ENCODE results near the gene MB. TPM values are rescaled to one million over a fixed set of nuclear protein-coding genes. Genes with fewer than 3 reads are reported as not detected.
A peak's percentile ranks its signal among the peaks of the same experiment; 100 is the strongest.

MB gene
- total RNA-seq, 3 donors from 2014 or later: 2.1 to 17.2 (median 13.4) TPM

DNA sequence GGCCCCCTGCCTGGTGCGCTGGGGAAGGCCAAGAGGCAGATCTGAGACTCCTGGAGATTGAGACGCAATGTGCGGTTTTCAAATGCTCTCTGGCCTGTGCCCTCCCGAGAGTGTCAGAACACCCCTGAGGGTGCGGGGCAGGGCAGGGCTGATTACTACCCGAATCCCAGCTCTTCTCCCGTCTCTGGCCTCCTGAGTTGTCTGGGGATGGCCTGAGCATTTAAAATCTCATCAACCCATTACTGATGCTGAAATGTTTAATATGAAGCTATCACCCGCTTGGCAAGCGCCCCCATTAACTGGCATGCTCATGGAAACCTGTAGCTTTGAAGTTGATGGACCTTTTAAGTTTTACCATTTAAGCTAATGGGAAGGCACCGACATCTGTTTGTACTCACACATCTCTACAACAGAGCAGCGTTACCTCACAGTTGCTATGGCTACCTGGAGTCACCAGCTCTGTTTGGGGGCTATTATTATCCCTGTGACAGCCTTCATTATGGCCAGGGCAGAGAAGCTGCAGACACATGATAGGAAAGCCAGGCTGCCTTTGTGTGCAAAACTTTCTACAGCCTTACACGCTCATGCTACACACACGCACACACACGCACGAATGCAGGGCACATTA, 3.6 kb upstream of the MB start:
- DNase-seq (no peak), ATAC-seq (no peak)
- Histone ChIP-seq H3K36me3 (ENCODE audit: low read depth) (no peaks in the 10 kb centered on the region), H3K4me3 (no peak overlapping the region), H3K9me3 (no peaks in the 10 kb centered on the region), H3K4me1 (ENCODE audit: low read depth) (no peaks in the 10 kb centered on the region)
- intact Hi-C loops (cut with DNase I, micrococcal nuclease): loop anchor here in 1 of 2 donors (10.0 kb wide), 3 partner anchors 266 to 504 kb away; no protein-coding TSS in a partner anchor
- TF ChIP-seq, protein P1, sequence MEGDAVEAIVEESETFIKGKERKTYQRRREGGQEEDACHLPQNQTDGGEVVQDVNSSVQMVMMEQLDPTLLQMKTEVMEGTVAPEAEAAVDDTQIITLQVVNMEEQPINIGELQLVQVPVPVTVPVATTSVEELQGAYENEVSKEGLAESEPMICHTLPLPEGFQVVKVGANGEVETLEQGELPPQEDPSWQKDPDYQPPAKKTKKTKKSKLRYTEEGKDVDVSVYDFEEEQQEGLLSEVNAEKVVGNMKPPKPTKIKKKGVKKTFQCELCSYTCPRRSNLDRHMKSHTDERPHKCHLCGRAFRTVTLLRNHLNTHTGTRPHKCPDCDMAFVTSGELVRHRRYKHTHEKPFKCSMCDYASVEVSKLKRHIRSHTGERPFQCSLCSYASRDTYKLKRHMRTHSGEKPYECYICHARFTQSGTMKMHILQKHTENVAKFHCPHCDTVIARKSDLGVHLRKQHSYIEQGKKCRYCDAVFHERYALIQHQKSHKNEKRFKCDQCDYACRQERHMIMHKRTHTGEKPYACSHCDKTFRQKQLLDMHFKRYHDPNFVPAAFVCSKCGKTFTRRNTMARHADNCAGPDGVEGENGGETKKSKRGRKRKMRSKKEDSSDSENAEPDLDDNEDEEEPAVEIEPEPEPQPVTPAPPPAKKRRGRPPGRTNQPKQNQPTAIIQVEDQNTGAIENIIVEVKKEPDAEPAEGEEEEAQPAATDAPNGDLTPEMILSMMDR (IDR thresholded peaks at IDR 0.05): no peak

DNA sequence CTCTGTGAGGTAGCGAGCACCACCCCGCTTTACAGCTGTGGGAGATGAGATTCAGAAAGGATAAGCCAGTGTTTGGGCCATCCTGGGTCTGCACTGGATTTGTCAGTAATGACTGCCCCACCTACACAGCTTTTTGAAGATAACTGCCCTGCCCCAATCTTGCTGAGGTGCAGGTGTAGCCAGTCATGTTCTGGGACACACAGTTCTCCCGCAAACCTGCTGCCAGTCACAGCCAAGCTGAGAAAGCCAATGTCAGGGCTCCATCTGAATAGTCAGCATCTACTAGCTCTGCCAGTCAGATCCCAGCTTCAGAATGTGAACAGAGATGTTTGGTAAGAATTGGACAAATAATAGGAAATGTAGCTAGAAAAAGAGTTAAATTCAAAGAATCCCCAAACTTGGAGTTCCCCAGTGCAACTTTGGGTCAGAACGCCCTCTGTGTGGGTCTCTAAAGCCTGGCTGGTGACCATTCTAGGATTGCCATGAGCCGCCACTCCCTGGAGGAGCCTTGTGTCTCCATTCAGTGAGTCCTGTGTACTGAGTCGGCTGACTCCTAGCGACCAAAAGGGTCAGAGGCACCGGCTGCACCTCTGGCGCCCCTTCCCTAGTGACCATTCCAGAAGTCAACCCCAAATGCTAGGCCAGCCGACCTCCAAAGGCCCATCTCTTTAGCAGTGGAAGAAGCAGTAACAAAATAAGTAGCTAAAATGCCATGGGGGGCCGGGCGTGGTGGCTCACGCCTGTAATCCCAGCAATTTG, 2.4 kb upstream of the MB start:
- no peak overlapping the region for H3K4me3 ChIP-seq
- H3K36me3 ChIP-seq (ENCODE audit: low read depth): no peaks in the 10 kb centered on the region
- ATAC-seq: no peak
- DNase-seq: peak in 1 of 3 donors; percentile 45
- TF ChIP-seq, protein P1 (IDR thresholded peaks at IDR 0.05): no peak
- H3K9me3 ChIP-seq: no peaks in the 10 kb centered on the region
- no peaks in the 10 kb centered on the region for H3K4me1 ChIP-seq (ENCODE audit: low read depth)
- intact Hi-C loops (cut with DNase I, micrococcal nuclease): loop anchor here in 1 of 2 donors (10.0 kb wide), 3 partner anchors 265 to 505 kb away; no protein-coding TSS in a partner anchor

DNA sequence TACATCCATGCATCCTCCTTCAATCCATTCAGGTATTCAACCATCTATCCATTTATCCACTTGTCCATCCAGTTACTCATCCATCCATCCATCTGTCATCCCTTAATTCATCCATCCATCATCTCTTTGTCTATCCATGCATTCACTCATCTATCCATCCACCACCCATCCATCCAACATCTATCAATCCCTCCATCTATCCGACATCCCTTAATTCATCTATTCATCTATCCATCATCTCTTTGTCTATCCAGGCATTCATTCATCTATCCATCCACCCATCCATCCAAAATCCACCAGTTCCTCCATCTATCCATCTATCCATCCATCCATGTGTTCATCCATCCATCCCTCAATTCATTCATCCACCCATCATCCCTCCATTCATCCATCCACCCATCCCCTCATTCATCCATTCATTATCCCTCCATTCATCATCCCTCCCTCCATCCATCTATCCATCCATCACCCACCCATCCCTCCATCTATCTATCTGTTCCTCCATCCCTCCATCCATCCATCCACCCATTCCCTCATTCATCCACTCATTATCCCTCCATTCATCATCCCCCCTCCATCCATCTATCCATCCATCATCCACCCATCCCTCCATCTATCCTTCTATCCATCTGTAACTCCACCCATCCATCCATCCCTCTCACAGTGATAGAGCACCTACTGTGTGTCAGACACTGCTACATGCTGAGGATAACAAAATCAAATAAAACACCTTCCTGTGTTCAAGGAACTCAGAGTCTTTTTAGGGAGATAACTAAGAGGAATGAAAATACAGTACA, 1.5 kb upstream of the MB start:
- no peaks in the 10 kb centered on the region for H3K36me3 ChIP-seq (ENCODE audit: low read depth)
- intact Hi-C loops (cut with DNase I, micrococcal nuclease): no loop called here
- no peaks in the 10 kb centered on the region for H3K9me3 ChIP-seq
- ATAC-seq (no peak), DNase-seq (no peak)
- TF ChIP-seq, protein P1 (IDR thresholded peaks at IDR 0.05): no peak
- no peaks in the 10 kb centered on the region for H3K4me1 ChIP-seq (ENCODE audit: low read depth)
- no peak overlapping the region for H3K4me3 ChIP-seq

DNA sequence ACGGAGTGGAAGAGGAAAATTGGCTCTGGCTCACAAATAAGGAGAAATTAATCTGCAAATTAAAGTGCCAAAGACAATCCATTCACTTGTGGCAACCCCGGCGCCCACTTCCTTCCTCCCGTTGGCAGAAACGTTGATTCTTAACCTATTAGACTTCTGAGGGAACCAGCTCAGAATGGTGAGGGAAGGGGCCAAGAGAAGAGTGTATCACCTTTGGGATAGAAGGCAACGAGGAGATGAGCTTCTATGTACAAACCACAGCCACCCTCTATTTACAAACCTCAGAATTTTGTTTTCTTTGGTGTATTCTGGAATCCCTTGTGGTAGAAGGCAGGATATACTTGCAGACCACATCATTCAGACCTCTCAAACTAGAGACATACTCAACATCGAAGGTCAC, 1.1 kb downstream of the MB start:
- no peaks in the 10 kb centered on the region for H3K36me3 ChIP-seq (ENCODE audit: low read depth)
- H3K4me1 ChIP-seq (ENCODE audit: low read depth): no peaks in the 10 kb centered on the region
- H3K4me3 ChIP-seq: no peak overlapping the region
- DNase-seq (no peak), ATAC-seq (no peak)
- intact Hi-C loops (cut with DNase I, micrococcal nuclease): no loop called here
- H3K9me3 ChIP-seq: no peaks in the 10 kb centered on the region
- TF ChIP-seq, protein P1 (IDR thresholded peaks at IDR 0.05): no peak

DNA sequence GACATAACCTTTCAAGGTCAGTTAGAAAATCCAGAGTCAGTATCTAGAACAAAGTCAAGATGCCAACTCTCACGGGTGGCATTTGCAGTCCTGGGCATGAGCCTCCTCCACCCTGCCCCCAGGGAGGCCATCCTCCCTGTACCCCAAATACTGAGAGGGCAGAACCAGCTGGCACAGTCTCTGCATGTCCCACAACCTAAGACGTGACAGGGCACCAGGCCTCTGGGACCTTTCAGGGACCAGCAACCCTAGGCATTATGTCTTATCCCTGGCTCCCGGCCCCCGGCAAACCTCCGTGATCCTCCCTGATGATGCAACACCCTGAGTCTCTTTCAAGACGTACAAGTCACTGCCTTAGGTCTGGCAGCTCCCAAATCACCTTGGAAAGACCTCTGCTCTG, 2.0 kb downstream of the MB start:
- DNase-seq (no peak), ATAC-seq (no peak)
- intact Hi-C loops (cut with DNase I, micrococcal nuclease): no loop called here
- no peaks in the 10 kb centered on the region for H3K4me1 ChIP-seq (ENCODE audit: low read depth)
- H3K9me3 ChIP-seq: no peaks in the 10 kb centered on the region
- TF ChIP-seq, protein P1 (IDR thresholded peaks at IDR 0.05): no peak
- no peak overlapping the region for H3K4me3 ChIP-seq
- H3K36me3 ChIP-seq (ENCODE audit: low read depth): no peaks in the 10 kb centered on the region

Data from mucosa of descending colon (tissue), 3 donors.